IMR-90 (cell line): ENCODE results near the gene DOCK1. TPM values are rescaled to one million over a fixed set of nuclear protein-coding genes. Genes with fewer than 3 reads are reported as not detected.

Experiments used
- ATAC-seq: fragments of 200-7000 bp; cut with Tn5 transposase; 2 replicates; pipeline ENCODE4 v1.9.1; 2020; ENCODE audit warnings: low read depth, mild to moderate bottlenecking, moderate library complexity
- BruUV-seq: library from RNA; stranded (reverse); fragments of 400-500 nt; replicated peaks from 2 replicates; lab custom pipeline; 2021; lab: Mats Ljungman, UMichigan
- CTCF ChIA-PET: fragments of 300-600 bp; formaldehyde crosslinking; extraction: SDS; loops from one replicate; lab custom pipeline; 2021; ENCODE audit warnings: antibody characterized with exemption; lab: Yijun Ruan, JAX
- POLR2A ChIA-PET: fragments of 300-600 bp; sonication (Branson Sonifier 250); formaldehyde crosslinking; loops from one replicate; lab custom pipeline; 2022; ENCODE audit warnings: antibody characterized with exemption; ENCODE audit not compliant: unreplicated experiment; lab: Charles Lee
- DNase-seq: peaks from one replicate; pipeline ENCODE4 v3.0.0; 2013
- H2AFZ ChIP-seq: replicated peaks from 2 replicates; pipeline ENCODE3; 2013; ENCODE audit warnings: low read length, mild to moderate bottlenecking; ENCODE audit not compliant: poor library complexity
- H2AK5ac ChIP-seq: 2 replicates; pipeline ENCODE4 v1.6.1; 2013; ENCODE audit warnings: low read depth, low read length, inconsistent platforms
- H2AK9ac ChIP-seq: replicated peaks from 2 replicates; pipeline ENCODE3; 2013; ENCODE audit warnings: mild to moderate bottlenecking, low read depth, low read length, moderate library complexity; ENCODE audit not compliant: poor library complexity
- H2BK120ac ChIP-seq: 2 replicates; pipeline ENCODE4 v1.6.1; 2013; ENCODE audit warnings: low read depth, low read length, inconsistent platforms
- H2BK15ac ChIP-seq: 3 replicates; pipeline ENCODE4 v1.6.1; 2013; ENCODE audit warnings: low read depth, low read length, inconsistent platforms
- H2BK20ac ChIP-seq: 2 replicates; pipeline ENCODE4 v1.6.1; 2013; ENCODE audit warnings: low read depth, mild to moderate bottlenecking, inconsistent platforms, low read length, moderate library complexity
- H2BK5ac ChIP-seq: 2 replicates; pipeline ENCODE4 v1.6.1; 2013; ENCODE audit warnings: mild to moderate bottlenecking, low read depth, low read length, inconsistent platforms; ENCODE audit not compliant: poor library complexity, severe bottlenecking
- H3K14ac ChIP-seq: replicated peaks from 2 replicates; pipeline ENCODE4 v1.6.1; 2013; ENCODE audit warnings: low read depth, low read length, inconsistent platforms
- H3K18ac ChIP-seq: 2 replicates; pipeline ENCODE4 v1.6.1; 2013; ENCODE audit warnings: low read depth, low read length, control low read depth
- H3K23ac ChIP-seq: 2 replicates; pipeline ENCODE4 v1.6.1; 2013; ENCODE audit warnings: low read depth, low read length, inconsistent platforms
- H3K27ac ChIP-seq: 2 replicates; pipeline ENCODE4 v1.5.1; 2013; ENCODE audit warnings: mild to moderate bottlenecking, control low read depth, low read length; ENCODE audit not compliant: insufficient read depth
- H3K27me3 ChIP-seq: 2 replicates; pipeline ENCODE4 v1.6.1; 2013; ENCODE audit warnings: low read length; ENCODE audit not compliant: control insufficient read depth, insufficient read depth
- H3K36me3 ChIP-seq: 2 replicates; pipeline ENCODE4 v1.6.1; 2013; ENCODE audit warnings: low read length, mixed read lengths; ENCODE audit not compliant: control insufficient read depth, insufficient read depth
- H3K4ac ChIP-seq: 2 replicates; pipeline ENCODE4 v1.6.1; 2013; ENCODE audit warnings: low read depth, low read length, inconsistent platforms
- H3K4me1 ChIP-seq: 2 replicates; pipeline ENCODE4 v1.6.1; 2013; ENCODE audit warnings: low read length, mixed read lengths; ENCODE audit not compliant: control insufficient read depth, insufficient read depth
- H3K4me2 ChIP-seq: 2 replicates; pipeline ENCODE4 v1.6.1; 2013; ENCODE audit warnings: low read depth, mild to moderate bottlenecking, control low read depth, low read length, moderate library complexity
- H3K4me3 ChIP-seq: 2 replicates; pipeline ENCODE4 v1.5.1; 2013; ENCODE audit warnings: low read depth, mild to moderate bottlenecking, control low read depth, low read length, moderate library complexity; ENCODE audit not compliant: insufficient read depth
- H3K56ac ChIP-seq: 2 replicates; pipeline ENCODE4 v1.6.1; 2013; ENCODE audit warnings: low read length, inconsistent platforms; ENCODE audit not compliant: insufficient read depth; ENCODE audit errors: extremely low read depth
- H3K79me1 ChIP-seq, 2 experiments: 2 replicates each; pipeline ENCODE4 v1.6.1; 2013; ENCODE audit warnings: low read length in 2 of 2, inconsistent platforms in 1 of 2, low read depth in 1 of 2
- H3K9ac ChIP-seq: 2 replicates; pipeline ENCODE4 v1.6.1; 2013; ENCODE audit warnings: low read depth, low read length, control low read depth
- H3K9me1 ChIP-seq: 2 replicates; pipeline ENCODE4 v1.6.1; 2013; ENCODE audit warnings: low read length, inconsistent platforms; ENCODE audit not compliant: insufficient read depth
- H3K9me3 ChIP-seq: 2 replicates; pipeline ENCODE4 v1.6.1; 2013; ENCODE audit warnings: low read length; ENCODE audit not compliant: control insufficient read depth, insufficient read depth
- H4K20me1 ChIP-seq: 2 replicates; pipeline ENCODE4 v1.6.1; 2013; ENCODE audit warnings: low read length, inconsistent platforms; ENCODE audit not compliant: insufficient read depth
- H4K5ac ChIP-seq: 2 replicates; pipeline ENCODE4 v1.6.1; 2013; ENCODE audit warnings: mild to moderate bottlenecking, low read depth, low read length, control low read depth
- H4K8ac ChIP-seq, 2 experiments: 2 replicates each; pipeline ENCODE4 v1.6.1; 2013; ENCODE audit warnings: low read depth in 2 of 2, low read length in 2 of 2, control low read depth in 1 of 2, inconsistent platforms in 1 of 2
- H4K91ac ChIP-seq: 2 replicates; pipeline ENCODE4 v1.6.1; 2013; ENCODE audit warnings: low read depth, low read length, inconsistent platforms; ENCODE audit not compliant: insufficient read depth
- BHLHE40 ChIP-seq: fragments of 150-350 bp; IDR thresholded peaks from 2 replicates; pipeline ENCODE4 v1.6.1; 2016; ENCODE audit warnings: mild to moderate bottlenecking, low read depth, low read length
- CEBPB ChIP-seq: IDR thresholded peaks from 2 replicates; pipeline ENCODE4 v1.6.1; 2012; ENCODE audit warnings: low read depth, low read length, improper control_type of control experiment
- CHD1 ChIP-seq: IDR thresholded peaks from 2 replicates; pipeline ENCODE4 v1.6.1; 2012; ENCODE audit warnings: low read depth, low read length, improper control_type of control experiment
- ELK1 ChIP-seq: fragments of 150-350 bp; IDR thresholded peaks from 2 replicates; pipeline ENCODE4 v1.6.1; 2016; ENCODE audit warnings: low read depth, mild to moderate bottlenecking, low read length, moderate library complexity, borderline replicate concordance
- FOS ChIP-seq: fragments of 150-350 bp; IDR thresholded peaks from 2 replicates; pipeline ENCODE4 v1.6.1; 2016; ENCODE audit warnings: low read depth, low read length
- MAFK ChIP-seq: IDR thresholded peaks from 2 replicates; pipeline ENCODE4 v1.6.1; 2012; ENCODE audit warnings: low read depth, low read length, improper control_type of control experiment
- MAZ ChIP-seq: IDR thresholded peaks from 2 replicates; pipeline ENCODE4 v1.6.1; 2012; ENCODE audit warnings: low read depth, mild to moderate bottlenecking, low read length, improper control_type of control experiment, moderate library complexity, borderline replicate concordance
- MXI1 ChIP-seq: IDR thresholded peaks from 2 replicates; pipeline ENCODE4 v1.6.1; 2012; ENCODE audit warnings: low read depth, mild to moderate bottlenecking, low read length, moderate library complexity, borderline replicate concordance
- NFE2L2 ChIP-seq: fragments of 150-350 bp; IDR thresholded peaks from 2 replicates; pipeline ENCODE4 v1.6.1; 2016; ENCODE audit warnings: low read depth, mild to moderate bottlenecking, low read length
- POLR2A ChIP-seq: IDR thresholded peaks from 2 replicates; pipeline ENCODE4 v1.6.1; 2012; ENCODE audit warnings: mild to moderate bottlenecking, low read depth, low read length
- RAD21 ChIP-seq: IDR thresholded peaks from 2 replicates; pipeline ENCODE4 v1.6.1; 2012; ENCODE audit warnings: low read length, improper control_type of control experiment
- RCOR1 ChIP-seq: IDR thresholded peaks from 2 replicates; pipeline ENCODE4 v1.6.1; 2012; ENCODE audit warnings: mild to moderate bottlenecking, low read length, improper control_type of control experiment; ENCODE audit not compliant: insufficient replicate concordance
- RFX5 ChIP-seq: IDR thresholded peaks from 2 replicates; pipeline ENCODE4 v1.8.0; 2012; ENCODE audit warnings: low read depth, mild to moderate bottlenecking, low read length, moderate library complexity
- SMC3 ChIP-seq: fragments of 150-350 bp; IDR thresholded peaks from 2 replicates; pipeline ENCODE4 v1.6.1; 2016; ENCODE audit warnings: low read depth, mild to moderate bottlenecking, antibody characterized with exemption, low read length, moderate library complexity
- WGBS, 2 experiments: methylation state at CpG; one replicate each; pipeline versions ENCODE4 v1.1.5 to v1.1.7; 2013; ENCODE audit warnings: missing lambda C conversion rate in 2 of 2; ENCODE audit not compliant: insufficient read length in 1 of 2; ENCODE audit errors: extremely low coverage in 2 of 2; 5-methylcytosine and 5-hydroxymethylcytosine counted together
- dilution Hi-C: fragments of 300-500 bp; cut with HindIII; formaldehyde crosslinking; loops from one replicate; pipeline ENCODE4 v1.14.3; 2018; ENCODE audit warnings: low sequenced_read_pairs; ENCODE audit not compliant: unreplicated experiment
- in situ Hi-C: fragments of 300-500 bp; cut with MboI; formaldehyde crosslinking; loops from 3 replicates; pipeline ENCODE4 v1.14.3; 2019; ENCODE audit warnings: low sequenced_read_pairs, inconsistent platforms, mixed read lengths
- intact Hi-C: fragments of 100-400 bp; cut with micrococcal nuclease; formaldehyde crosslinking; loops from 2 replicates; pipeline ENCODE4 v1.10.0; 2022
- polyA plus RNA-seq, 3 experiments: library from polyadenylated mRNA; depleted of rRNA; stranded (reverse); fragments of >200 nt; gene quantifications; 2 replicates each; pipeline ENCODE4 v1.2.3, GENCODE V29; 2012; ENCODE audit warnings: low replicate concordance in 1 of 3
- total RNA-seq: library from RNA; depleted of rRNA; stranded (reverse); fragments of >200 nt; gene quantifications from 2 replicates; pipeline ENCODE4 v1.2.3, GENCODE V29; 2012
- TF ChIP-seq, protein P1 (sequence below): conservative IDR thresholded peaks from 2 replicates; pipeline ENCODE4 v1.5.1; 2012; ENCODE audit warnings: mild to moderate bottlenecking, low read depth, low read length, improper control_type of control experiment
- TF ChIP-seq, protein P2 (sequence below): fragments of 150-350 bp; IDR thresholded peaks from 2 replicates; pipeline ENCODE4 v1.6.1; 2017; ENCODE audit warnings: mild to moderate bottlenecking, antibody characterized with exemption, low read length, low read depth

Gene DOCK1
- total and polyA plus RNA-seq, 2 of the 4 experiments (the other 2 are of a cell fraction) = 28.2 to 71.0 TPM

DNA sequence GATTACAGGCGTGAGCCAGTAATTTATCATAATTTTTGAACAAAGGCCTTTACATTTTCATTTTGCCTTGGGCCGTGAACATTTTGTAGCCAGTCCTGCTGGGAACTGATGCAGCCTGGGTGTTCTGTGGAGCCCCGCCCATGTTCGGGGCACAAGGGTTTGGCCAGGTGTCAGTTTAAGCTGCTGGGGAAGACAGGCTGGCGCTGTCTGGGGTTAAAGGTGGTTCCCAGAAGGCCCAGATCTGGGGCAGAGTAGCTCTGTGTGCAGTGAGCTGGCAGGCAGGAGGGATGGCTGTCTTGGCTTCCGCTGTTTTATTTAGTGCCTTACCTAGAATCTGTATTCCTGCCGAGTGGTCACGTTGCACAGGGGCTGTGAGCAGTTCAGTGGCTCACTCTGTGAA is 50.2 kb downstream of the DOCK1 start:
- BruUV-seq = no TSS peak
- 0 out of 2 replicates have a peak, but pooled peaks cover 1% of the 10 kb centered on the region for H3K36me3 ChIP-seq
- intact Hi-C loops (no loop called here), in situ Hi-C loops (no loop called here), dilution Hi-C loops (no loop called here)
- peaks cover 6% of the 10 kb centered on the region for H3K4me1 ChIP-seq
- no peak overlapping the region for H3K27ac ChIP-seq
- H3K18ac ChIP-seq = no peak overlapping the region
- no peak overlapping the region for H2BK5ac ChIP-seq
- ATAC-seq = no peak
- no peak overlapping the region for H4K5ac ChIP-seq
- H4K8ac ChIP-seq = no peak overlapping the region
- ChIA-PET POLR2A (no interaction called here), CTCF (no interaction called here)
- H2BK20ac ChIP-seq = no peak overlapping the region
- no peak overlapping the region for H3K56ac ChIP-seq
- no peak overlapping the region for H3K4me2 ChIP-seq
- no peak overlapping the region for H4K91ac ChIP-seq
- H4K20me1 ChIP-seq = peaks cover 91% of the 10 kb centered on the region
- no peak overlapping the region for H2AK9ac ChIP-seq
- peaks cover 38 to 87% of the 10 kb centered on the region in 2 experiments for H3K79me1 ChIP-seq
- H3K9me1 ChIP-seq = peaks cover 28% of the 10 kb centered on the region
- no peak overlapping the region for H3K14ac ChIP-seq
- DNase-seq = no peak
- TF ChIP-seq NFE2L2 (no peak), SMC3 (no peak), MAFK (no peak), FOS (no peak), RCOR1 (no peak), ELK1 (no peak), CEBPB (no peak), MXI1 (no peak), RFX5 (no peak), BHLHE40 (no peak), CHD1 (no peak), MAZ (no peak), POLR2A (no peak), RAD21 (no peak)
- TF ChIP-seq, protein P1, sequence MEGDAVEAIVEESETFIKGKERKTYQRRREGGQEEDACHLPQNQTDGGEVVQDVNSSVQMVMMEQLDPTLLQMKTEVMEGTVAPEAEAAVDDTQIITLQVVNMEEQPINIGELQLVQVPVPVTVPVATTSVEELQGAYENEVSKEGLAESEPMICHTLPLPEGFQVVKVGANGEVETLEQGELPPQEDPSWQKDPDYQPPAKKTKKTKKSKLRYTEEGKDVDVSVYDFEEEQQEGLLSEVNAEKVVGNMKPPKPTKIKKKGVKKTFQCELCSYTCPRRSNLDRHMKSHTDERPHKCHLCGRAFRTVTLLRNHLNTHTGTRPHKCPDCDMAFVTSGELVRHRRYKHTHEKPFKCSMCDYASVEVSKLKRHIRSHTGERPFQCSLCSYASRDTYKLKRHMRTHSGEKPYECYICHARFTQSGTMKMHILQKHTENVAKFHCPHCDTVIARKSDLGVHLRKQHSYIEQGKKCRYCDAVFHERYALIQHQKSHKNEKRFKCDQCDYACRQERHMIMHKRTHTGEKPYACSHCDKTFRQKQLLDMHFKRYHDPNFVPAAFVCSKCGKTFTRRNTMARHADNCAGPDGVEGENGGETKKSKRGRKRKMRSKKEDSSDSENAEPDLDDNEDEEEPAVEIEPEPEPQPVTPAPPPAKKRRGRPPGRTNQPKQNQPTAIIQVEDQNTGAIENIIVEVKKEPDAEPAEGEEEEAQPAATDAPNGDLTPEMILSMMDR = no peak
- TF ChIP-seq, protein P2, sequence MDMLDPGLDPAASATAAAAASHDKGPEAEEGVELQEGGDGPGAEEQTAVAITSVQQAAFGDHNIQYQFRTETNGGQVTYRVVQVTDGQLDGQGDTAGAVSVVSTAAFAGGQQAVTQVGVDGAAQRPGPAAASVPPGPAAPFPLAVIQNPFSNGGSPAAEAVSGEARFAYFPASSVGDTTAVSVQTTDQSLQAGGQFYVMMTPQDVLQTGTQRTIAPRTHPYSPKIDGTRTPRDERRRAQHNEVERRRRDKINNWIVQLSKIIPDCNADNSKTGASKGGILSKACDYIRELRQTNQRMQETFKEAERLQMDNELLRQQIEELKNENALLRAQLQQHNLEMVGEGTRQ = no peak
- no peak overlapping the region for H2BK120ac ChIP-seq
- H3K9ac ChIP-seq = no peak overlapping the region
- H3K4ac ChIP-seq = no peak overlapping the region
- no peaks in the 10 kb centered on the region for H3K9me3 ChIP-seq
- H2AK5ac ChIP-seq = no peak overlapping the region
- no peak overlapping the region for H2BK15ac ChIP-seq
- 100% methylated on average over 2 of the region's 8 CpGs; no CpG with 5 or more reads in 1 of the 2 experiments for WGBS, 2 experiments
- H3K23ac ChIP-seq = no peak overlapping the region
- H3K4me3 ChIP-seq = no peak overlapping the region
- H3K27me3 ChIP-seq = no peaks in the 10 kb centered on the region
- H2AFZ ChIP-seq = no peak overlapping the region
